H1 (cell line): ENCODE data around the gene ADAMTS17. TPM values are rescaled to one million over a fixed set of nuclear protein-coding genes. Genes with fewer than 3 reads are reported as not detected.
"Not testable (repeated sequence)": the region's sequence is repeated elsewhere in the genome, so short reads cannot be mapped to it uniquely, and the experiment has no call there.

Experiments used
- CTCF ChIA-PET: fragments of 300-600 bp; sonication (Branson Sonifier 250); formaldehyde crosslinking; loops from one replicate; lab custom pipeline; 2021; ENCODE audit not compliant: partially characterized antibody; lab: Charles Lee
- POLR2A ChIA-PET: fragments of 300-600 bp; sonication (Branson Sonifier 250); formaldehyde crosslinking; loops from one replicate; lab custom pipeline; 2021; ENCODE audit warnings: inconsistent platforms; ENCODE audit not compliant: partially characterized antibody; lab: Charles Lee
- DNase-seq, 2 experiments: peaks; one replicate each; pipeline versions ENCODE4 v3.0.0 to v3.0.0-alpha.2; 2010 to 2022; ENCODE audit warnings: low spot score in 2 of 2, low read depth in 1 of 2, mixed read lengths in 1 of 2
- FAIRE-seq: peaks from 2 replicates; lab custom pipeline; 2011; peaks lifted over from hg19 to GRCh38; lab: Jason Lieb, UNC
- H2AFZ ChIP-seq: 2 replicates; pipeline ENCODE4 v1.8.1; 2012; ENCODE audit warnings: low read length, inconsistent platforms
- H2AK5ac ChIP-seq: 2 replicates; pipeline ENCODE4 v1.6.1; 2013; ENCODE audit warnings: low read depth, low read length
- H2BK120ac ChIP-seq: replicated peaks from 2 replicates; pipeline ENCODE3; 2013; ENCODE audit warnings: low read depth, low read length, inconsistent platforms
- H2BK12ac ChIP-seq: 2 replicates; pipeline ENCODE4 v1.6.1; 2013; ENCODE audit warnings: low read depth, low read length
- H2BK15ac ChIP-seq: 2 replicates; pipeline ENCODE4 v1.6.1; 2013; ENCODE audit warnings: low read length
- H2BK20ac ChIP-seq: 2 replicates; pipeline ENCODE4 v1.6.1; 2013; ENCODE audit warnings: low read length
- H2BK5ac ChIP-seq: 2 replicates; pipeline ENCODE4 v1.6.1; 2013; ENCODE audit warnings: low read depth, low read length
- H3K14ac ChIP-seq: 2 replicates; pipeline ENCODE4 v1.6.1; 2013; ENCODE audit warnings: inconsistent platforms; ENCODE audit not compliant: insufficient read length
- H3K18ac ChIP-seq: 2 replicates; pipeline ENCODE4 v1.6.1; 2013; ENCODE audit warnings: low read length; ENCODE audit errors: extremely low read depth
- H3K23ac ChIP-seq: 2 replicates; pipeline ENCODE4 v1.6.1; 2013; ENCODE audit warnings: inconsistent platforms; ENCODE audit not compliant: insufficient read length
- H3K23me2 ChIP-seq: 2 replicates; pipeline ENCODE4 v1.6.1; 2013; ENCODE audit warnings: low read depth, low read length
- H3K27ac ChIP-seq: 2 replicates; pipeline ENCODE4 v1.6.1; 2011; ENCODE audit warnings: low read depth, low read length, inconsistent platforms
- H3K27me3 ChIP-seq, 4 experiments: replicated peaks in 1 of 4; 1 replicate in 1 of 4; 2 replicates in 3 of 4; pipeline versions ENCODE4 v1.6.1 to v1.8.1; 2011 to 2013; ENCODE audit warnings: low read length in 3 of 4, mild to moderate bottlenecking in 3 of 4, inconsistent platforms in 2 of 4, mixed read lengths in 2 of 4, moderate library complexity in 1 of 4; ENCODE audit not compliant: control insufficient read depth in 3 of 4, insufficient read depth in 3 of 4; ENCODE audit errors: extremely low read depth in 1 of 4
- H3K36me3 ChIP-seq, 4 experiments: 2 replicates each; pipeline versions ENCODE4 v1.6.1 to v1.8.1; 2011 to 2013; ENCODE audit warnings: mild to moderate bottlenecking in 4 of 4, low read length in 3 of 4, moderate library complexity in 2 of 4, control low read depth in 1 of 4, inconsistent platforms in 1 of 4; ENCODE audit not compliant: insufficient read depth in 4 of 4, control insufficient read depth in 2 of 4
- H3K4ac ChIP-seq: replicated peaks from 2 replicates; pipeline ENCODE3; 2013; ENCODE audit warnings: low read length, low read depth, mixed read lengths, inconsistent platforms; ENCODE audit not compliant: insufficient read length
- H3K4me1 ChIP-seq, 4 experiments: replicated peaks in 1 of 4; 1 replicate in 1 of 4; 2 replicates in 3 of 4; pipeline versions ENCODE4 v1.6.1 to v1.8.1; 2011 to 2013; ENCODE audit warnings: low read length in 3 of 4, inconsistent platforms in 2 of 4, mixed read lengths in 1 of 4; ENCODE audit not compliant: insufficient read depth in 4 of 4, control insufficient read depth in 3 of 4
- H3K4me2 ChIP-seq, 2 experiments: 2 replicates each; pipeline versions ENCODE4 v1.6.1 to v1.8.1; 2011 to 2013; ENCODE audit warnings: low read depth in 2 of 2, low read length in 2 of 2, control low read depth in 1 of 2, inconsistent platforms in 1 of 2, mild to moderate bottlenecking in 1 of 2; ENCODE audit not compliant: insufficient read depth in 1 of 2
- H3K4me3 ChIP-seq, 4 experiments: fragments of 200-600, 300-600 bp in 1 of 4; sonication (generic), shearing (Covaris generic), sonication (Bioruptor Twin) in 1 of 4; 2 replicates each; pipeline versions ENCODE4 v1.5.1 to v1.8.1; 2011 to 2016; ENCODE audit warnings: low read length in 4 of 4, low read depth in 3 of 4, control low read depth in 2 of 4, inconsistent platforms in 2 of 4, mild to moderate bottlenecking in 2 of 4, mixed read lengths in 1 of 4, moderate library complexity in 1 of 4; ENCODE audit not compliant: insufficient read depth in 2 of 4; ENCODE audit errors: extremely low read depth in 1 of 4
- H3K56ac ChIP-seq: replicated peaks from 2 replicates; pipeline ENCODE3; 2013; ENCODE audit warnings: low read depth, mild to moderate bottlenecking, mixed read lengths, low read length, inconsistent platforms; ENCODE audit not compliant: insufficient read length
- H3K79me1 ChIP-seq: 2 replicates; pipeline ENCODE4 v1.6.1; 2013; ENCODE audit warnings: low read depth, low read length, control low read depth
- H3K79me2 ChIP-seq, 2 experiments: 2 replicates each; pipeline versions ENCODE4 v1.6.1 to v1.8.1; 2012 to 2013; ENCODE audit warnings: low read length in 2 of 2, mild to moderate bottlenecking in 2 of 2, inconsistent platforms in 1 of 2; ENCODE audit not compliant: insufficient read depth in 2 of 2, control insufficient read depth in 1 of 2
- H3K9ac ChIP-seq, 4 experiments: replicated peaks in 1 of 4; 1 replicate in 1 of 4; 2 replicates in 3 of 4; pipeline versions ENCODE4 v1.6.1 to v1.8.1; 2011 to 2013; ENCODE audit warnings: low read depth in 3 of 4, low read length in 3 of 4, control low read depth in 2 of 4, mild to moderate bottlenecking in 2 of 4, moderate library complexity in 2 of 4, inconsistent platforms in 1 of 4; ENCODE audit errors: extremely low read depth in 1 of 4
- H3K9me3 ChIP-seq, 2 experiments: 2 replicates each; pipeline versions ENCODE4 v1.6.1 to v1.8.1; 2012 to 2013; ENCODE audit warnings: mild to moderate bottlenecking in 2 of 2, moderate library complexity in 2 of 2, control low read depth in 1 of 2, inconsistent platforms in 1 of 2, low read depth in 1 of 2, low read length in 1 of 2, mixed read lengths in 1 of 2; ENCODE audit not compliant: insufficient read depth in 2 of 2
- H4K20me1 ChIP-seq, 2 experiments: replicated peaks in 1 of 2; 2 replicates each; pipeline versions ENCODE3 to v1.8.1; 2011 to 2013; ENCODE audit warnings: inconsistent platforms in 2 of 2, low read length in 2 of 2, mild to moderate bottlenecking in 1 of 2; ENCODE audit not compliant: insufficient read depth in 2 of 2, control insufficient read depth in 1 of 2
- H4K5ac ChIP-seq: 2 replicates; pipeline ENCODE4 v1.6.1; 2013; ENCODE audit warnings: low read length, low read depth, mixed read lengths, inconsistent platforms; ENCODE audit not compliant: insufficient read length
- H4K8ac ChIP-seq: 2 replicates; pipeline ENCODE4 v1.8.0; 2013; ENCODE audit warnings: mild to moderate bottlenecking, moderate library complexity, low read length, inconsistent platforms; ENCODE audit not compliant: insufficient read depth; ENCODE audit errors: extremely low read depth
- H4K91ac ChIP-seq: replicated peaks from 2 replicates; pipeline ENCODE3; 2013; ENCODE audit warnings: low read length, mixed read lengths, inconsistent platforms; ENCODE audit not compliant: insufficient read length
- WGBS, 2 experiments: shearing (Covaris generic) in 1 of 2; methylation state at CpG; one replicate each; pipeline versions ENCODE4 v1.1.6 to v1.1.7; 2013 to 2015; ENCODE audit warnings: low lambda C conversion rate in 2 of 2, mixed read lengths in 2 of 2, inconsistent platforms in 1 of 2, low coverage in 1 of 2, missing lambda C conversion rate in 1 of 2; ENCODE audit not compliant: insufficient replicate concordance in 2 of 2, insufficient coverage in 1 of 2, insufficient read length in 1 of 2; ENCODE audit errors: extremely low coverage in 1 of 2, missing lambda C conversion rate in 1 of 2; 5-methylcytosine and 5-hydroxymethylcytosine counted together
- polyA plus RNA-seq, 7 experiments: library from polyadenylated mRNA; depleted of rRNA in 3 of 7; stranded (reverse) in 5 of 7; unstranded in 2 of 7; fragments of >200 nt in 5 of 7; fragments of 200-250 nt in 2 of 7; gene quantifications; 1 replicate in 5 of 7; 2 replicates in 1 of 7; 4 replicates in 1 of 7; pipeline versions ENCODE4 v1.2.1 to v1.2.3, GENCODE V29; 2011 to 2013; ENCODE audit warnings: missing spikeins in 2 of 7, mixed read lengths in 2 of 7
- total RNA-seq: library from RNA; stranded (reverse); fragmentation: NEBNext Ultra II Directional; extraction: Animal tissue kit (Norgen Biotek cat#: 25700); gene quantifications from 2 replicates; pipeline ENCODE4 v1.2.1, GENCODE V29; 2021

ADAMTS17 gene
- total and polyA plus RNA-seq, 2 of the 8 experiments (the other 6 are each of a cell fraction or from before 2014, with no cell fraction given) = 0.51 to 1.7 TPM

DNA sequence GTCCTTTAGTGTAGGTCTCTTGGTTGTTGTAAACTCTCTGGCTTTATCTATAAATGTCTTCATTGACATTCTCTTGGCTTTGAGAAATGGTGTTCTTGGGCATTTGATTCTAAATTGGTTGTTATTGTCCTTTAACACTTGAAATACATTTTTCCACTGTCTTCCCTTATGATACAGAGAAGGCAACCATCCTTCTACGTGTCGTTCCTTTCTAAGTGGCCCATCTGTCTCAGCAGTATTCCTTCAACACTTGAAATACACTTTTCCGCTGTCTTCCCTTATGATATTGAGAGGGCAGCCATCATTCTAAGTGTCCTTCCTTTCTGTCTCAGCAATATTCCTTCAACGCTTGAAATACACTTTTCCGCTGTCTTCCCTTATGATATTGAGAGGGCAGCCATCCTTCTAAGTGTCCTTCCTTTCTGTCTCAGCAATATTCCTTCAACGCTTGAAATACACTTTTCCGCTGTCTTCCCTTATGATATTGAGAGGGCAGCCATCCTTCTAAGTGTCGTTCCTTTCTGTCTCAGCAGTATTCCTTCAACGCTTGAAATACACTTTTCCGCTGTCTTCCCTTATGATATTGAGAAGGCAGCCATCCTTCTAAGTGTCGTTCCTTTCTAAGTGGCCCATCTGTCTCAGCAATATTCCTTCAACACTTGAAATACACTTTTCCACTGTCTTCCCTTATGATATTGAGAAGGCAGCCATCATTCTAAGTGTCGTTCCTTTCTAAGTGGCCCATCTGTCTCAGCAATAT lies 275.1 kb downstream of the ADAMTS17 start:
- FAIRE-seq, H3K27me3 ChIP-seq, H3K4me2 ChIP-seq, H3K23me2 ChIP-seq, H2BK120ac ChIP-seq, H2AFZ ChIP-seq, CTCF ChIA-PET, POLR2A ChIA-PET, H2BK12ac ChIP-seq, H3K36me3 ChIP-seq, H3K9ac ChIP-seq, H3K14ac ChIP-seq, H4K91ac ChIP-seq, H2BK20ac ChIP-seq, H2BK5ac ChIP-seq, H3K79me2 ChIP-seq, H3K18ac ChIP-seq, H3K4ac ChIP-seq, H3K27ac ChIP-seq, H3K79me1 ChIP-seq, H3K4me3 ChIP-seq, H3K4me1 ChIP-seq, DNase-seq, H4K5ac ChIP-seq, H4K8ac ChIP-seq, H3K23ac ChIP-seq, H4K20me1 ChIP-seq, H3K56ac ChIP-seq, H2BK15ac ChIP-seq, H2AK5ac ChIP-seq, H3K9me3 ChIP-seq: not testable (repeated sequence)
- WGBS, 2 experiments = 92% methylated on average over 12 of the region's 12 CpGs; no CpG with 5 or more reads in 1 of the 2 experiments
